Measurements from ENCODE around the gene DCTN5.

DNA sequence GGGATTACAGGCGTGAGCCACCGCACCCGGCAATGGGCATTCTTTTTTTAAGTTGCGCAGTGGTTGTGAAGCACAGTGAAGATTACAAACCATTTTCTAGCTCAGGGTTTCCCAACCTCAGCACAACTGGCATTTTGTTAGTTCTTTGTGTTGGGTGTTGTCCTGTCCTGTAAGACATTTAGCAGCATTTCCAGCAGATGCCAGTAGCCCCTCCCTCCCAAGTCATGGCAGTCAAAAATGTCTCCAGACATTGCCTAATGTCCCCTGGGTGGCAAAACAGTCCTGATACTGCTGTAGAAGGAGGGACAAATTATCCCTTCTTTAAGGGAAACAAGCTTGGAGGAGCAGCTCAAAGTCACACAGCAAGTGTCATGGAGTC is 53.0 kb downstream of the DCTN5 start:
- TF ChIP-seq KAT7 (CRISPR knock-in tag; IDR thresholded peaks at IDR 0.05; ENCODE audit: borderline replicate concordance) (no peak), POLR2A (IDR thresholded peaks at IDR 0.05; ENCODE audit: insufficient read depth in 1 of 2, low read depth in 2 of 2, low read length in 2 of 2) (no peak), TEAD3 (CRISPR knock-in tag; optimal IDR thresholded peaks at IDR 0.05; ENCODE audit: borderline replicate concordance) (no peak), PHF21A (CRISPR knock-in tag; IDR thresholded peaks at IDR 0.05) (no peak; the same call in 1 of the 2 replicates), MXI1 (IDR thresholded peaks at IDR 0.05; ENCODE audit: borderline replicate concordance, low read depth, low read length) (no peak), ZNF274 (CRISPR knock-in tag; IDR thresholded peaks at IDR 0.05) (no peak), ZNF292 (CRISPR knock-in tag; IDR thresholded peaks at IDR 0.05; ENCODE audit: borderline replicate concordance, low read depth) (no peak), ZKSCAN8 (CRISPR knock-in tag; IDR thresholded peaks at IDR 0.05; ENCODE audit: borderline replicate concordance) (no peak), GPN1 (CRISPR knock-in tag; IDR thresholded peaks at IDR 0.05; ENCODE audit: borderline replicate concordance) (no peak), PHF20 (CRISPR knock-in tag; IDR thresholded peaks at IDR 0.05) (no peak), ZNF501 (CRISPR knock-in tag; IDR thresholded peaks at IDR 0.05) (no peak)
- TF ChIP-seq, protein P1, sequence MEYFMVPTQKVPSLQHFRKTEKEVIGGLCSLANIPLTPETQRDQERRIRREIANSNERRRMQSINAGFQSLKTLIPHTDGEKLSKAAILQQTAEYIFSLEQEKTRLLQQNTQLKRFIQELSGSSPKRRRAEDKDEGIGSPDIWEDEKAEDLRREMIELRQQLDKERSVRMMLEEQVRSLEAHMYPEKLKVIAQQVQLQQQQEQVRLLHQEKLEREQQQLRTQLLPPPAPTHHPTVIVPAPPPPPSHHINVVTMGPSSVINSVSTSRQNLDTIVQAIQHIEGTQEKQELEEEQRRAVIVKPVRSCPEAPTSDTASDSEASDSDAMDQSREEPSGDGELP (IDR thresholded peaks at IDR 0.05; ENCODE audit: borderline replicate concordance, low read depth): no peak
- TF ChIP-seq, protein P2, sequence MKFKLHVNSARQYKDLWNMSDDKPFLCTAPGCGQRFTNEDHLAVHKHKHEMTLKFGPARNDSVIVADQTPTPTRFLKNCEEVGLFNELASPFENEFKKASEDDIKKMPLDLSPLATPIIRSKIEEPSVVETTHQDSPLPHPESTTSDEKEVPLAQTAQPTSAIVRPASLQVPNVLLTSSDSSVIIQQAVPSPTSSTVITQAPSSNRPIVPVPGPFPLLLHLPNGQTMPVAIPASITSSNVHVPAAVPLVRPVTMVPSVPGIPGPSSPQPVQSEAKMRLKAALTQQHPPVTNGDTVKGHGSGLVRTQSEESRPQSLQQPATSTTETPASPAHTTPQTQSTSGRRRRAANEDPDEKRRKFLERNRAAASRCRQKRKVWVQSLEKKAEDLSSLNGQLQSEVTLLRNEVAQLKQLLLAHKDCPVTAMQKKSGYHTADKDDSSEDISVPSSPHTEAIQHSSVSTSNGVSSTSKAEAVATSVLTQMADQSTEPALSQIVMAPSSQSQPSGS (CRISPR knock-in tag; IDR thresholded peaks at IDR 0.05): no peak
- TF ChIP-seq, protein P3, sequence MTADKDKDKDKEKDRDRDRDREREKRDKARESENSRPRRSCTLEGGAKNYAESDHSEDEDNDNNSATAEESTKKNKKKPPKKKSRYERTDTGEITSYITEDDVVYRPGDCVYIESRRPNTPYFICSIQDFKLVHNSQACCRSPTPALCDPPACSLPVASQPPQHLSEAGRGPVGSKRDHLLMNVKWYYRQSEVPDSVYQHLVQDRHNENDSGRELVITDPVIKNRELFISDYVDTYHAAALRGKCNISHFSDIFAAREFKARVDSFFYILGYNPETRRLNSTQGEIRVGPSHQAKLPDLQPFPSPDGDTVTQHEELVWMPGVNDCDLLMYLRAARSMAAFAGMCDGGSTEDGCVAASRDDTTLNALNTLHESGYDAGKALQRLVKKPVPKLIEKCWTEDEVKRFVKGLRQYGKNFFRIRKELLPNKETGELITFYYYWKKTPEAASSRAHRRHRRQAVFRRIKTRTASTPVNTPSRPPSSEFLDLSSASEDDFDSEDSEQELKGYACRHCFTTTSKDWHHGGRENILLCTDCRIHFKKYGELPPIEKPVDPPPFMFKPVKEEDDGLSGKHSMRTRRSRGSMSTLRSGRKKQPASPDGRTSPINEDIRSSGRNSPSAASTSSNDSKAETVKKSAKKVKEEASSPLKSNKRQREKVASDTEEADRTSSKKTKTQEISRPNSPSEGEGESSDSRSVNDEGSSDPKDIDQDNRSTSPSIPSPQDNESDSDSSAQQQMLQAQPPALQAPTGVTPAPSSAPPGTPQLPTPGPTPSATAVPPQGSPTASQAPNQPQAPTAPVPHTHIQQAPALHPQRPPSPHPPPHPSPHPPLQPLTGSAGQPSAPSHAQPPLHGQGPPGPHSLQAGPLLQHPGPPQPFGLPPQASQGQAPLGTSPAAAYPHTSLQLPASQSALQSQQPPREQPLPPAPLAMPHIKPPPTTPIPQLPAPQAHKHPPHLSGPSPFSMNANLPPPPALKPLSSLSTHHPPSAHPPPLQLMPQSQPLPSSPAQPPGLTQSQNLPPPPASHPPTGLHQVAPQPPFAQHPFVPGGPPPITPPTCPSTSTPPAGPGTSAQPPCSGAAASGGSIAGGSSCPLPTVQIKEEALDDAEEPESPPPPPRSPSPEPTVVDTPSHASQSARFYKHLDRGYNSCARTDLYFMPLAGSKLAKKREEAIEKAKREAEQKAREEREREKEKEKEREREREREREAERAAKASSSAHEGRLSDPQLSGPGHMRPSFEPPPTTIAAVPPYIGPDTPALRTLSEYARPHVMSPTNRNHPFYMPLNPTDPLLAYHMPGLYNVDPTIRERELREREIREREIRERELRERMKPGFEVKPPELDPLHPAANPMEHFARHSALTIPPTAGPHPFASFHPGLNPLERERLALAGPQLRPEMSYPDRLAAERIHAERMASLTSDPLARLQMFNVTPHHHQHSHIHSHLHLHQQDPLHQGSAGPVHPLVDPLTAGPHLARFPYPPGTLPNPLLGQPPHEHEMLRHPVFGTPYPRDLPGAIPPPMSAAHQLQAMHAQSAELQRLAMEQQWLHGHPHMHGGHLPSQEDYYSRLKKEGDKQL (CRISPR knock-in tag; IDR thresholded peaks at IDR 0.05; ENCODE audit: low read depth): no peak
